T-helper 1 cell treated with Interleukin-12 subunit alpha and Interleukin-12 subunit beta and Interleukin-4 antibody, amounts not matched to agents 30 μg/mL and 1 μg/mL, for 36 hours (primary cell): ENCODE data around the gene MED27.

Experiments used
- H3K27ac Mint-ChIP-seq: one replicate; pipeline ENCODE4 v1.8.0; 2021; ENCODE audit warnings: mild to moderate bottlenecking, mixed read lengths
- H3K27me3 Mint-ChIP-seq: one replicate; pipeline ENCODE4 v1.8.0; 2021; ENCODE audit warnings: low read depth, mixed read lengths
- H3K36me3 Mint-ChIP-seq: one replicate; pipeline ENCODE4 v1.8.0; 2021; ENCODE audit warnings: low read depth, mixed read lengths
- H3K4me1 Mint-ChIP-seq: one replicate; pipeline ENCODE4 v1.8.0; 2021; ENCODE audit warnings: low read depth, mixed read lengths
- H3K4me3 Mint-ChIP-seq: one replicate; pipeline ENCODE4 v1.8.0; 2021; ENCODE audit warnings: mild to moderate bottlenecking, moderate library complexity, mixed read lengths
- H3K9me3 Mint-ChIP-seq: one replicate; pipeline ENCODE4 v1.8.0; 2021; ENCODE audit warnings: mixed read lengths

Gene MED27

DNA sequence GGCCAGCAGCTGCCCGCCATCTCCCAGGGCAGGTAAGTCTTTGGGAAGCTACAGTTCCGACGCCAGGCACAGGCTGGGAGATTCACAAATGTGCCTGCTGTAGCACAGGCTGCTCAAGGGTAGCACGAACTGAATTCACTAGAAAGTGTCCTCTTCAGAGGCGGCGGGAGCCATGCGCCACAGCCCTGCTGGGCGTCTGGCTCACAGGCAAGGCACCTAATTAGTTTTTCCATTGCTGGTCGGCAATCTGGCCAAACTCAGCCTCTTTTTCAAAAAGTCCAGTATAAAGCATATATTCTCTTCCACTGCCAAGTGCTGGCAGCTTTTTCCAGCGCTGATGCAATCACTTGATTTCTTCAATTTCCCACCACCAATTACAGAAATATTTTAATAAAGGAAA, 210.9 kb downstream of the MED27 start:
- no peaks in the 10 kb centered on the region for H3K36me3 Mint-ChIP-seq
- H3K4me1 Mint-ChIP-seq, result no peaks in the 10 kb centered on the region
- no peaks in the 10 kb centered on the region for H3K27me3 Mint-ChIP-seq
- H3K4me3 Mint-ChIP-seq, result no peak overlapping the region
- no peak overlapping the region for H3K27ac Mint-ChIP-seq
- no peaks in the 10 kb centered on the region for H3K9me3 Mint-ChIP-seq

DNA sequence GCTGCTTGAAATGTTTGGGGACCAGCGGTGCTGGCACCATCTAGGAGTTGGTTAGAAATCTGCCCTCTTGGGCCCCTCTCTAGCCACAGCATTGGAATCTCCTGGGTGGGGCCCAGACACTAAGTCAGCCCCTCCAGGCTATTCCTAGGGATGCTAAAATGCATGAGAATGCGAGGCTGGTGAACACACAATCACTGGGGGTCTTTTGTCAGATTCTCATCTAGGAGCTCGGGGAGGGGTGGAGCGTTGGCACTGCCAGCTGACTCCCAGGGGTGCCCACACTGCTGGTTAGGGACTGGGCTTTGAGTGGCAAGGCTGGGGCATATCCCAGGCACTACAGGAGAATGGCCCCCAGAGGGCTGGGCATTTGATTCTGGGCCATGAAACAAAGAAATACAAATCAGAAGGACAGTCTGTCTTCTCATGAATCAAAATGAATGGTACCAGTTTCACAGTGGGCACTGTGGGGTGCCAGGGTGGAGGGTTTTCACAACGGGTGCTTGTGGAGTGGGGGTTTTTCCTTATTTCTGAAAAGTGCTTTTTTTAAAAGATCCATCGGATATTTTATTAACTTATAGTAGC, 212.0 kb downstream of the MED27 start:
- no peak overlapping the region for H3K27ac Mint-ChIP-seq
- H3K4me3 Mint-ChIP-seq, result no peak overlapping the region
- no peaks in the 10 kb centered on the region for H3K27me3 Mint-ChIP-seq
- no peaks in the 10 kb centered on the region for H3K36me3 Mint-ChIP-seq
- H3K9me3 Mint-ChIP-seq, result no peaks in the 10 kb centered on the region
- H3K4me1 Mint-ChIP-seq, result no peaks in the 10 kb centered on the region

DNA sequence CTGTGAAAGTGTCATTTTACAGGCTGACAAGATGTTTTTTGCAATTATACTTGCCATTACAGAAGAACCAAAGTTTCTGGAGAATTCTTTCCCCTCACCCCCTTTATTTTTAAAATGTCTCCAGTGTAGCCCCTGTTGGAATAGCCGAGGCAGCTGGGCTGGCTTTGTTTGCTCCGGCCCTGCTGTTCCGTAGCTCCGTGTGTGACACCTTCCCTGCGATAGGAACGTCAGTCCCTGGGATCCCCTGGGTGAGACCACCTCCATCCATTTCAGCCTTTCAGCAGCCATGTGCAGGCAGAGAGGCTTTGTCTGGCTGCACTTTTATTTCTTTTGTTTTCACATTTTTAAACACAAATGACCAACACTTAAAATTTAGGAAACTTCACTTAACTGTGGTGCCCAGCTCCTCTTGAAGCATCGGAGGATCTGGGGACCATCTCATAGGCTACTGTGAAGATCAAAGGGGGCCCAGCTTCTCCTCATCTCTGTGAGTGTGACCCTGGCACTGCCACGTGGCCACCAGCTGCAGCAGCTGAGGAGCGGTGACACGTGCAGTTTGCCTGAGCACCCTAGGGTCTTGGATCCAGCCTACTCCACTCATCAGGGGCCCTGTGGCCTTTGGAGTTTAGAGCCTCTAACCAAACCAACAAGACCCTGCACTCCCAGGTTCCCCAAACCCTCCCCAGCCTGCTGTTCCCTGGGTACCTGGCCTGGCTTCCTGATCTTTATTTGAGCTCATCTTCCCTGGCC, 214.0 kb downstream of the MED27 start:
- peaks cover 4% of the 10 kb centered on the region for H3K36me3 Mint-ChIP-seq
- H3K9me3 Mint-ChIP-seq, result no peaks in the 10 kb centered on the region
- H3K27me3 Mint-ChIP-seq, result no peaks in the 10 kb centered on the region
- H3K4me3 Mint-ChIP-seq, result no peak overlapping the region
- H3K27ac Mint-ChIP-seq, result no peak overlapping the region
- H3K4me1 Mint-ChIP-seq, result no peaks in the 10 kb centered on the region

DNA sequence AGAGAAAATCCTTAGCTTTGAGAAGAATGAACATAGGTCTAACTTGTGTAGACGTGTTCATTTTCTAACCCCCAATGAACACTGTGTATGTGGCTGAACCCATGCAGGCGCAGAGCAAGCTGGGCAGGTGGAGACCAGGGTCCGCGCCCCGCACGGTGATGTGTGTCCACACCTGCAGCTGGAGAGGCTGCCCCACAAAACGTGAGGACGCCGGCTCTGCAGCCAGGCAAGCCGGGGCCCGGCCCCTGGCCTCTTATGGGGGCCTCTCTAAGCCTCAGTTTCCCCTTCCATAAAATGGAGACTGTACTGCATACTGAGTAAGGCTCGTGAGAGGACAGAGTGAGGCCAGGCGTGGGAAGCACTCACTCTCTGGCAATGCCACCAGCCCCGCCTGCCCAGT, 215.1 kb downstream of the MED27 start:
- H3K9me3 Mint-ChIP-seq, result no peaks in the 10 kb centered on the region
- no peak overlapping the region for H3K4me3 Mint-ChIP-seq
- no peak overlapping the region for H3K27ac Mint-ChIP-seq
- peaks cover 4% of the 10 kb centered on the region for H3K36me3 Mint-ChIP-seq
- H3K27me3 Mint-ChIP-seq, result no peaks in the 10 kb centered on the region
- H3K4me1 Mint-ChIP-seq, result no peaks in the 10 kb centered on the region

DNA sequence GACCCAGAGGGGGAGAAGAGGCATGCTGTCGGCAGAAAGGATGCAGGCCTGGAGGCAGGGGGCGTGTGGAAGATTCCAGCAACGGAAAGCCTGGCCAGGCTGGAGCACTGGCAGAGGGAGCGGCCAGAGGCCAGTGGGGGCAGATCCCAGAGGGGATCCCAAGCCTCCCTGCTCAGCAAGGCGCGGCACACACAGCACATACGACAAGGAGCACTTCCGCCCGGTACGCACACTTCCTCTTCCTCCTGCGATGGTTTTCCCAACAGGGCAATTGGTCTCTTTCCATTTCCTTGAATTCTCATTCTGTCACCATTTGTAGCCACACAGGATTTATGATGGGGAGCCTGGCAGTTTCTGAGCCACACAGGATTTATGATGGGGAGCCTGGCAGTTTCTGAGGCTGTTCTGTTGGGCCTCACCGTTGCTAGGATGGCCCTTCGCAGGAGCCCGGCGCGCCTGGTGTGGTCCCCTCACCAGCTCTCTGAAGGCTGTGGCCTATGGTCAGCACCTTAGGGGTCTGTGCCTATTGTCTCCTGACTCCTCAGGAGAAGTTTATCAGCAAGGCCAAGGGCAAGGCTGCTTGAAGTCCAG, 216.3 kb downstream of the MED27 start:
- Mint-ChIP-seq H3K4me1 (no peaks in the 10 kb centered on the region), H3K27ac (no peak overlapping the region), H3K27me3 (no peaks in the 10 kb centered on the region), H3K36me3 (peaks cover 4% of the 10 kb centered on the region), H3K9me3 (no peaks in the 10 kb centered on the region), H3K4me3 (no peak overlapping the region)

DNA sequence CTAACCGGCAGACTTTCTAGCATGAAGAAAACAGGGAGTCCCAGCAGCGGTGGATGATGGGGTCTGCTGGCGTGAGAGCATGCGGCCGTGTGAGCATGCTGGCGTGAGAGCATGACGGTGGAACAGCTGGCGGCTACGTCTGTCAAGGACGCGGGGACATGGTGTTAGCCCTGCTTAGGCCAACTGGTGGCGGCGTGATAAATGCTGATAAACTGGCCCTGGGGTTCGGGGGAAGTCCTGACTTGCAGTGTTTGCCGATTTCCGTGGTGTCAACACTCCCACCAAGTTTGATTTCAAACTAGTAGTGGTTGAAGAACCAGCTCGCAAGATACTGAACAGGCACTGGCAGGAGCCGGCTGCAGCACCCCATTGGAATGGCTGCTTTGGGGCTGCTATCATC, 217.4 kb downstream of the MED27 start:
- no peaks in the 10 kb centered on the region for H3K9me3 Mint-ChIP-seq
- H3K4me3 Mint-ChIP-seq, result no peak overlapping the region
- no peak overlapping the region for H3K27ac Mint-ChIP-seq
- H3K4me1 Mint-ChIP-seq, result no peaks in the 10 kb centered on the region
- H3K36me3 Mint-ChIP-seq, result peaks cover 4% of the 10 kb centered on the region
- no peaks in the 10 kb centered on the region for H3K27me3 Mint-ChIP-seq

DNA sequence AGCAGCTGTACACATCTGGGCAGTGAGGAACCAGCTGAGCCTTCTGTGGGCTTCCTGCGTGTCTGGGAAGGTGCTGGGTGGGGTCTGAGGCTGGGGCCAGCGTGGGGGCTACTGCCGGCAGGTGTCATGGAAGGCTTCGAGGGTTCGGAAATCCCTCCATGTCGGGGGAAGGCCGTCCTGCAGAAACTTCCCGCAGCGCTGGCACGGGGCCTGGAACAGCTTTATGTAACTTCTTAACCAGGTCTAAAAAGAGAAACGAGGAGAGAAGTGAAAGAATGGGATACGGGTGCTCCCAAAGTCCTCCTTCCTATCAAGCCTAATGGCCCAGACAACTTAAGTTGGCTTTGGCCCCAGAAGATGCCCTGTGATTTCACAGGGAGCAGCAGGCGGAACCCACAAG, 219.2 kb downstream of the MED27 start:
- no peaks in the 10 kb centered on the region for H3K27me3 Mint-ChIP-seq
- peaks cover 4% of the 10 kb centered on the region for H3K36me3 Mint-ChIP-seq
- H3K4me3 Mint-ChIP-seq, result no peak overlapping the region
- H3K9me3 Mint-ChIP-seq, result no peaks in the 10 kb centered on the region
- H3K4me1 Mint-ChIP-seq, result no peaks in the 10 kb centered on the region
- H3K27ac Mint-ChIP-seq, result no peak overlapping the region

DNA sequence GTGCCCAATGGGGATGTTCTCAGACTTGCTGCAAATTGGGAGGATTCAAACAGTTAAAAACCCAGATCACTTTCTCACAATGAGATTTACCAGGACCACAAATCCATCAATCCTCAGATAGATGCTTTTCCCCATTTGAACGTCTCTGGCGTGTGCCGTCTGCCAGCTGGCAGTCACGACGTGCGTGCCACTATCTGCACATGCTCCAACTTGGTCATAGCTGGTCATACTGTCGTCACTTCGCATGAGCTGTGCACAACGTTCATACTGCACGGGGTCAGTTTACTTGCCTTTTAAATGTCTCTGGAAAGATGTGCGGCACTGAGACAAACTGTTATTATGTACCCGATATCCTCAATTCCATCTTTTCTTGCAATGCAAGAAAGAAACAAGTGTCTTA, 221.5 kb downstream of the MED27 start:
- H3K36me3 Mint-ChIP-seq, result peaks cover 4% of the 10 kb centered on the region

DNA sequence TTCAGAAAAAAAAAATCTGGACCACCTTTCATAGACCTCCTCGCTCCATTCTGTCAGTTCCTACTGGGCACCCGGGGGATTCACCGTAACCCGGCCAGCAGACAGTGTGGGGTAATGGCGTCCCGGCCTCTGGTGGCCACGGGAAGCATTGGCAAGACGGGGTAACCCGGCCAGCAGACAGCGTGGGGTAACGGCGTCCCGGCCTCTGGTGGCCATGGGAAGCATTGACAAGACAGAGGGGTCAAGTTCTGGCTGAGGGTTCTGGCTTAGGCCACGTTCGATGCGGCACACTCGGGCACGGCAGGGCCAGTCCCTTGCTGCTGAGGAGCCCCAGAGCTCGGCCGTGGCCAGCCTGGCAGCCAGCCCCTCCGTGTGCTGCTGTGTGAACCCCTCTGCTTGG, 223.6 kb downstream of the MED27 start:
- Mint-ChIP-seq H3K9me3 (no peaks in the 10 kb centered on the region), H3K36me3 (no peaks in the 10 kb centered on the region), H3K27ac (no peak overlapping the region), H3K27me3 (no peaks in the 10 kb centered on the region), H3K4me1 (peaks cover 5% of the 10 kb centered on the region), H3K4me3 (no peak overlapping the region)

More for the DNA sequence above, 221.5 kb downstream of the MED27 start:
- Mint-ChIP-seq H3K4me1 (no peaks in the 10 kb centered on the region), H3K27ac (no peak overlapping the region), H3K4me3 (no peak overlapping the region), H3K27me3 (no peaks in the 10 kb centered on the region), H3K9me3 (no peaks in the 10 kb centered on the region)

DNA sequence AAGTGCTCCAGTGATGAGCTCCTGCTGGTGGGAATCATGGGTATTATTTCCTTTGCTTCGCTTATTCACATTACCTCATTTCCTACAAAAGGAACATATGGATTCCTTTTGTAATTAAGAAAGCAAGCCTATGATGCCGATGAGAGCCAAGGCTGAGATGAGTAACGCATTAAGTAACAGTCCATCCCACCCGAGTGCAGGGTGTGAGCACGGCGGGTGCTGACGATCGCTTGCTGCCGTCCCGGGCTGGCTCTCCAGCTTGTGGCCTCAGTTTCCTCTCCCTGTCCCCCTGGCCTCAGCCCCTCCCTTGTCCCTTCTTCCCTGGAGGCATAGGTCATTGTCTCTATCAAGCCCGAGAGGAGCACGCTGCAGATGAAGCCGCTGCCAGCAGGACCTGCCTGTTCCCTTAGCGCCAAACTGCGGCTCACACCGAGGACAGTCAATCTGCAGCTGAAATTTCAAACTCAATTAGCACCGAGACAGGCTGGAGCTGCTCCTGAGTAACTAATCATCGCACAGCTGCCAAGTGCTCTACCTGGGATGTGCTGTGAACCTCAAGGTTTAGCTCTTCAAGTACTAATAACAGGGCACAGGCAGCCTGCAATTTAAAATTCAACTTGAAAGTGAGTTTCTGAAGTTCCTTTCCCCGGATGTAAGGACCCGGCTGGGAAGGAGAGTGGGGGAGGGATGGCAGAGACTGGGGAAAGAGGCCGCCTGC, 224.6 kb downstream of the MED27 start:
- H3K9me3 Mint-ChIP-seq, result no peaks in the 10 kb centered on the region
- no peak overlapping the region for H3K27ac Mint-ChIP-seq
- no peaks in the 10 kb centered on the region for H3K27me3 Mint-ChIP-seq
- H3K36me3 Mint-ChIP-seq, result no peaks in the 10 kb centered on the region
- peaks cover 5% of the 10 kb centered on the region for H3K4me1 Mint-ChIP-seq
- H3K4me3 Mint-ChIP-seq, result no peak overlapping the region

DNA sequence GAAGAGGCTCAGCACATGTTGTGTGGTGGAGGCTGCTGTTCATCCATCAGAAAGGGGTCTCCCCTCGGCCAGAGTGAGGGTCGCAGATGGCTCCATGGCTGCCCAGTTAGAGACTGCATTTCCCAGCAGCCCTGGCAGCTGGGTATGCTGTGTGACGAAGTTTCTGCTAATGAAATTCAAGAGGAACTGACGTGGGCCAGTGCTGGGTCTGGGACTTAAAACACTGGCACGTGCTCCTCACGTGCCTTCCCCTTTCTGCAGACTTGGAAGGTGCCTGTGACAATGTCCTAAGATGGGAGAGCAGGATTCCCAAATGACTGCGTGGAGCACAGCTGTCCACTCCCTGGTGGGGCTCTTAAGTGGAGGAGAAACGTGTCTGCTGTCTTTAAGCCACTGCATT, 225.3 kb downstream of the MED27 start:
- Mint-ChIP-seq H3K36me3 (no peaks in the 10 kb centered on the region), H3K4me1 (peaks cover 5% of the 10 kb centered on the region), H3K27ac (no peak overlapping the region)

DNA sequence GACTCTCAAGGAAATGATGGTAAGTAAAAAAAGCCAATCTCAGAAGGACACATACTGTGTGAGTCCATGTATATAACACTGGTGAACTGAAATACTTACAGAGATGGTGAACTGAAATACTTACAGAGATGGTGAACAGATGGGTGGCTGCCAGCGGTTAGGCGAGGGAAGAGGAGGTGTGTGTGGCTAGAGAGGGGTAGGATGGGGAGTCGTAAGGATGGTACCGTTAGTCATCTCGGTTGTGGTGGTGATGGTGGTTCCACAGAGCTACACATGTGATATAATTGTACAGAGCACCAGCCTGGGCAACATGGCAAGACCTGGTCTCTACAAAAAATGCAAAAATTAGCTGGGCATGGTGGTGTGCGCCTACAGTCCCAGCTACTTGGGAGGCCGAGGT, 226.2 kb downstream of the MED27 start:
- Mint-ChIP-seq H3K9me3 (no peaks in the 10 kb centered on the region), H3K27me3 (no peaks in the 10 kb centered on the region), H3K4me3 (no peak overlapping the region), H3K4me1 (peaks cover 5% of the 10 kb centered on the region), H3K36me3 (no peaks in the 10 kb centered on the region), H3K27ac (no peak overlapping the region)

More for the DNA sequence above, 225.3 kb downstream of the MED27 start:
- Mint-ChIP-seq H3K9me3 (no peaks in the 10 kb centered on the region), H3K27me3 (no peaks in the 10 kb centered on the region), H3K4me3 (no peak overlapping the region)

DNA sequence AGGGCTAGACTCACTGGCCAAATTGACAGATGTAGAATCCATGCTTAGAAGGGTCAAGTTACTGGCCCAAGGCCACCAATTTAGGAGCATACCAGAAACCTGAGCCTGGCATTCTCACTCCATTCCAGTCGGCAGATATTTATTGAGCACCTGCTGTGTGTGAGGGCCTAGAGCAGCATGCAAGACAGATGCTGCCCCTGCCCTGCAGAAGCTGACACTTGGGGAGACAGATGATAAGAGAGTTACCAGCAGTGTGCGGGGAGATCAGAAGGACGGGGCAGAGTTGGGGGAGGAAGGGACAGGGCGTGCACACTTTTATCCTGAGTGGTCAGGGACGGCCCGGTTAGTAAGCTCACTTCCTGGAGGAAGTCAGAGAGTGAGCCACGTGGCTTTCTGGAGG, 228.3 kb downstream of the MED27 start:
- no peak overlapping the region for H3K27ac Mint-ChIP-seq
- H3K27me3 Mint-ChIP-seq, result no peaks in the 10 kb centered on the region
- no peaks in the 10 kb centered on the region for H3K9me3 Mint-ChIP-seq
- no peaks in the 10 kb centered on the region for H3K36me3 Mint-ChIP-seq
- peaks cover 5% of the 10 kb centered on the region for H3K4me1 Mint-ChIP-seq
- H3K4me3 Mint-ChIP-seq, result no peak overlapping the region

DNA sequence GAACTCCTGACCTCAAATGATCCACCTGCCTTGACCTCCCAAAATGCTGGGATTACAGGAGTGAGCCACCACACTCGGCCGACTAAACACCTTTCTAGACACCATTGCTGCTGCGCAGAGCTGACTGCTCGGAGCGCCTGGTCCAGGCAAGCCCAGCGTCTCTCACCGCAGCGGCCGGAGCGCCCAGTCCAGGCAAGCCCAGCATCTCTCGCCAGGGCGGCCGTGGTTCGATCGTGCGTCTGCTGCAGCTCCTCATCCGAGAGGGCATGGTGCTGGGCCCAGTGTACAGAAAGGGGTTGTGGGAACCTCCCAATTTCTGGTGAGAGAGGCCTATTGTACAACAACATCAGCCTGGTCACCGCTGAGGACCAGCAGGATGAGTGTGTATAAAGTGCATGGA, 230.3 kb downstream of the MED27 start:
- Mint-ChIP-seq H3K36me3 (no peaks in the 10 kb centered on the region), H3K27me3 (peaks cover 4% of the 10 kb centered on the region), H3K27ac (no peak overlapping the region), H3K9me3 (no peaks in the 10 kb centered on the region), H3K4me3 (no peak overlapping the region), H3K4me1 (peaks cover 7% of the 10 kb centered on the region)
